Mucosa of gallbladder (tissue), 1 donor: ENCODE measurements around the gene ACTL7B. TPM values are rescaled to one million over a fixed set of nuclear protein-coding genes. Genes with fewer than 3 reads are reported as not detected.

Experiments used
- total RNA-seq: library from RNA; stranded (reverse); gene quantifications from one replicate; pipeline ENCODE4 v1.2.1, GENCODE V29; 2021
- donor health status: DM: no; HTN: no; CAD: no.

ACTL7B gene
- total RNA-seq, 1 donor from 2014 or later, result not detected

Other genes starting within 250 kb of the ACTL7B start
- not detected for gene ACTL7A, start 6.3 kb upstream of the ACTL7B start, total RNA-seq
- 22.9 TPM for gene ELP1, start 78.1 kb upstream of the ACTL7B start, total RNA-seq
- 13.4 TPM for gene ABITRAM, start 78.4 kb upstream of the ACTL7B start, total RNA-seq
- gene CTNNAL1, start 157.5 kb upstream of the ACTL7B start, total RNA-seq, result 21.7 TPM